Heart left ventricle (tissue), 16 donors: Measurements from ENCODE around the gene PDGFRB. TPM values are rescaled to one million over a fixed set of nuclear protein-coding genes. Genes with fewer than 3 reads are reported as not detected.

Experiments used
- ATAC-seq, 4 donors: fragments of 200-7000 bp; cut with Tn5 transposase; one replicate each; pipeline ENCODE4 v1.9.1; 2020 to 2022; ENCODE audit warnings: moderate library complexity in 4 of 4, mild to moderate bottlenecking in 3 of 4, moderate number of reproducible peaks in 1 of 4
- DNase-seq, 5 donors: peaks; one replicate each; pipeline ENCODE4 v3.0.0-alpha.2; 2020
- H3K27ac ChIP-seq, 12 donors: fragments of 200-600 bp; sonication (generic) in 4 of 12; one replicate each; pipeline versions ENCODE4 v1.5.0 to v1.8.0; 2016 to 2022; ENCODE audit warnings: mild to moderate bottlenecking in 2 of 12
- H3K27me3 ChIP-seq, 9 donors: fragments of 200-600 bp; sonication (generic) in 2 of 9; one replicate each; pipeline versions ENCODE4 v1.5.1 to v1.8.0; 2016 to 2022; ENCODE audit warnings: mild to moderate bottlenecking in 3 of 9
- H3K36me3 ChIP-seq, 9 donors: fragments of 200-600 bp; sonication (generic) in 2 of 9; one replicate each; pipeline versions ENCODE4 v1.5.0 to v1.8.0; 2018 to 2022; ENCODE audit warnings: mild to moderate bottlenecking in 2 of 9
- H3K4me1 ChIP-seq, 12 donors: fragments of 200-600 bp; sonication (generic) in 4 of 12; one replicate each; pipeline versions ENCODE4 v1.5.0 to v1.8.0; 2016 to 2022; ENCODE audit warnings: mild to moderate bottlenecking in 3 of 12
- H3K4me3 ChIP-seq, 12 donors: fragments of 200-600 bp; sonication (generic) in 4 of 12; one replicate each; pipeline versions ENCODE4 v1.5.0 to v1.8.0; 2017 to 2022; ENCODE audit warnings: mild to moderate bottlenecking in 9 of 12, moderate library complexity in 4 of 12
- H3K9me3 ChIP-seq, 12 donors: fragments of 200-600 bp; sonication (generic) in 4 of 12; one replicate each; pipeline versions ENCODE4 v1.5.0 to v1.8.0; 2016 to 2022; ENCODE audit warnings: mild to moderate bottlenecking in 1 of 12
- POLR2A ChIP-seq, 2 donors: fragments of 450-650 bp; IDR thresholded peaks; one replicate each; pipeline ENCODE4 v1.6.1; 2017; ENCODE audit warnings: antibody characterized with exemption in 2 of 2, mild to moderate bottlenecking in 2 of 2, moderate library complexity in 2 of 2
- WGBS, 4 donors: extraction: QIAGEN DNeasy Blood & Tissue Kit in 2 of 4; methylation state at CpG; one replicate each; pipeline versions ENCODE4 v1.1.5 to v1.1.7; 2013 to 2018; 5-methylcytosine and 5-hydroxymethylcytosine counted together
- intact Hi-C, 10 donors: fragments of 100-400 bp; cut with DNase I; formaldehyde crosslinking; loops; one replicate each; pipeline versions ENCODE4 v1.11.1 to v1.14.2; 2022
- polyA plus RNA-seq, 2 donors: library from polyadenylated mRNA; stranded (reverse); fragments of 200-250 nt; gene quantifications; one replicate each; pipeline ENCODE4 v1.2.3, GENCODE V29; 2013
- total RNA-seq, 9 donors: library from RNA; depleted of rRNA in 2 of 9; stranded (reverse); fragments of >200 nt in 2 of 9; fragmentation: NEBNext Ultra II Directional in 3 of 9; extraction: Animal tissue kit (Norgen Biotek cat#: 25700) in 3 of 9; gene quantifications; one replicate each; pipeline versions ENCODE4 v1.1.0 to v1.2.4, GENCODE V29; 2016 to 2023
- TF ChIP-seq, protein P1 (sequence below), 12 donors: fragments of 200-600 bp; sonication (generic) in 4 of 12; IDR thresholded peaks; one replicate each; pipeline versions ENCODE4 v1.5.0 to v1.8.0; 2018 to 2022; ENCODE audit warnings: antibody characterized with exemption in 12 of 12, mild to moderate bottlenecking in 5 of 12
- donor health status: ischemic (EF 13 %, LVEDD 7.1; RV severe dilation, severe dysfunction).
- donor health status: healthy with polysubstance abuse.
- donor health status: DM: no; HTN: yes; CAD: no.
- donor health status: DM: no; HTN: no; CAD: no.
- donor health status: ischemic (EF 25% LVEDD 6.9; RV normal size, moderate dysfunction).
- donor health status: ischemic (EF 25% LVEDD 5.7; RV mildly dilated, moderate dysfunction).
- donor health status: healthy.
- donor health status: DM: yes; HTN: yes; CAD: no.
- donor health status: ischemic (EF 35%, LVEDD 5.7; RV mildly dilated, moderate dysfunction).
- donor health status: nonischemic (EF 11% LVEDD 7.7; RV severe dilation, severe dysfunction).
- donor health status: DM: yes; HTN: yes; CAD: no.
- donor health status: PGD.
- donor health status: ischemic (EF 29% LVEDD 5.4; RV normal size, mild dysfunction).
- donor health status: nonischemic (EF 23%, LVEDD 6.1; RV moderate dilation, normal function).

The PDGFRB gene
- total and polyA plus RNA-seq, 11 donors: 27.6 to 112 (median 45.6) TPM

DNA sequence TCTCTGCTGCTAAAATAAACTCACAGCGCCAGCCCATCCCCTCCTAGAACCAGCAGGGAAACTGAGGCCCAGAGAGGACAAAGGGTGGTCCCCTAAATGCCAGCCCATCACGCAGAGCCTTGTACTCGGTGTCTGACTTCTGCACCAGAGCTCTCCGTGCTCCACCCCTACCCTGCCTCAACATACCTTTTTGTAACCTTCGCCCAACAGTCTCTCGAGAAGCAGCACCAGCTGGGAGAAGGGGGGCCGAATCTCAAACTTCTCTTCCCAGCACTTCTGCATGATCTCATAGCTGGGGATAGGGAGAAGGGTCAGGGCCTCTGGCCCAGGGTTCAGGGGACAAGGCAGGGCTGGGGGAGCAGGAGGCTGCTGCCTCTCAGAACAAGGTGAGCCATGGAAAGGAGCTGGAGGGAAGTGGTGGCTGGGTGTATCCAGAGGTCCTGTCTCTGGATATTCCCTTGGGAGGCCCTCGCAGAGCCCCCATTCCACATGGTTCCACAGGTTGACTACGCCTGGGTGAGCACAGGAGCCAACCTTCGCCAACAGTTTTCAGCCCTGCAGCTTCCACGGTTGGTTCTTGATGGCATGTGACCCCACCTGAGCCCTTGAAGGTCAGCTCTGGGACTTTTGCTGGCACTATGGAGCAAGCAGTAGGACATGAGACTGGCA is 37.0 kb downstream of the PDGFRB start:
- no peaks in the 10 kb centered on the region for H3K9me3 ChIP-seq
- H3K4me1 ChIP-seq: peaks cover 0 to 30% (median under 1%) of the 10 kb centered on the region in 12 donors
- H3K4me3 ChIP-seq: no peak overlapping the region
- no peak for ATAC-seq
- no peak for TF ChIP-seq POLR2A (IDR thresholded peaks at IDR 0.05)
- TF ChIP-seq, protein P1, sequence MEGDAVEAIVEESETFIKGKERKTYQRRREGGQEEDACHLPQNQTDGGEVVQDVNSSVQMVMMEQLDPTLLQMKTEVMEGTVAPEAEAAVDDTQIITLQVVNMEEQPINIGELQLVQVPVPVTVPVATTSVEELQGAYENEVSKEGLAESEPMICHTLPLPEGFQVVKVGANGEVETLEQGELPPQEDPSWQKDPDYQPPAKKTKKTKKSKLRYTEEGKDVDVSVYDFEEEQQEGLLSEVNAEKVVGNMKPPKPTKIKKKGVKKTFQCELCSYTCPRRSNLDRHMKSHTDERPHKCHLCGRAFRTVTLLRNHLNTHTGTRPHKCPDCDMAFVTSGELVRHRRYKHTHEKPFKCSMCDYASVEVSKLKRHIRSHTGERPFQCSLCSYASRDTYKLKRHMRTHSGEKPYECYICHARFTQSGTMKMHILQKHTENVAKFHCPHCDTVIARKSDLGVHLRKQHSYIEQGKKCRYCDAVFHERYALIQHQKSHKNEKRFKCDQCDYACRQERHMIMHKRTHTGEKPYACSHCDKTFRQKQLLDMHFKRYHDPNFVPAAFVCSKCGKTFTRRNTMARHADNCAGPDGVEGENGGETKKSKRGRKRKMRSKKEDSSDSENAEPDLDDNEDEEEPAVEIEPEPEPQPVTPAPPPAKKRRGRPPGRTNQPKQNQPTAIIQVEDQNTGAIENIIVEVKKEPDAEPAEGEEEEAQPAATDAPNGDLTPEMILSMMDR (IDR thresholded peaks at IDR 0.05): no peak
- H3K36me3 ChIP-seq: peaks cover 0 to 93% (median 42%) of the 10 kb centered on the region in 9 donors
- 79 to 89% (median 83%) methylated on average over 11 of the region's 11 CpGs for WGBS, 4 donors
- no peaks in the 10 kb centered on the region for H3K27me3 ChIP-seq
- DNase-seq: peak in 2 of 5 donors; percentile 11 to 25
- H3K27ac ChIP-seq: no peak overlapping the region
- intact Hi-C loops: no loop called here

DNA sequence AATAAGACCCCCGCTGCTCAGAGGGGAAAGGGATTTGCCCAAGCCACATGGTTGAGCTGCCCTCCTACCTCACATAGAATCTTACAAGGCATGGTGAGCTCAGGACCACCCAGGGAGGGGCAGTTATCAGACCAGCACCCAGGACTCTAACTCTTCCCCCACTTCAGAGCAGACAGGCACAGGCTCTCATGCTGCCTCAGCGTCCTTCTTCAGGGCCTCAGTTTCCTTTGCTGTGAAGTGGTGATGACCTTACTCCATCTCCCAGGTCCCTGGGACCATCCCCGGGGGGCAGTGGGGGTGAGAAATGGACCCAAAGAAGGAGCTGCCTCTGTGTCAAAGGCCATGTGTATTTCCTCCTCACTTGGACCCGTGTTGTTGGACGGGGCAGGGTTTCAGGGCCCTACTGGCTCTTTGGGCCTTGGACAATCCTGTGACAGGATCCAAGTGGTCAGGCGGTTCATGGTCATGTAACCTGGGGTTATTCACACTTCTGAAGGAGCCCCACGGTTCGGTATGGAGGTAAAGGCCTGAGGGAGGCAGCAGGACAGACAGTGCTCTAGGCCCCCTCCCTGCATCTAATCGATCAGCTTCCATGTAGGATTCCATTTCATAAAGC is 37.6 kb downstream of the PDGFRB start:
- intact Hi-C loops: no loop called here
- Histone ChIP-seq H3K9me3 (no peaks in the 10 kb centered on the region), H3K27ac (no peak overlapping the region), H3K27me3 (no peaks in the 10 kb centered on the region), H3K36me3 (peaks cover 0 to 88% (median 39%) of the 10 kb centered on the region in 9 donors), H3K4me3 (no peak overlapping the region), H3K4me1 (peaks cover 0 to 28% (median 4%) of the 10 kb centered on the region in 12 donors)
- DNase-seq: peak in 3 of 5 donors; percentile 10 to 59 (median 13)
- no peak for TF ChIP-seq POLR2A (IDR thresholded peaks at IDR 0.05)
- TF ChIP-seq, protein P1 (IDR thresholded peaks at IDR 0.05): no peak
- WGBS, 4 donors: 77 to 86% (median 86%) methylated on average over 9 of the region's 9 CpGs
- no peak for ATAC-seq

DNA sequence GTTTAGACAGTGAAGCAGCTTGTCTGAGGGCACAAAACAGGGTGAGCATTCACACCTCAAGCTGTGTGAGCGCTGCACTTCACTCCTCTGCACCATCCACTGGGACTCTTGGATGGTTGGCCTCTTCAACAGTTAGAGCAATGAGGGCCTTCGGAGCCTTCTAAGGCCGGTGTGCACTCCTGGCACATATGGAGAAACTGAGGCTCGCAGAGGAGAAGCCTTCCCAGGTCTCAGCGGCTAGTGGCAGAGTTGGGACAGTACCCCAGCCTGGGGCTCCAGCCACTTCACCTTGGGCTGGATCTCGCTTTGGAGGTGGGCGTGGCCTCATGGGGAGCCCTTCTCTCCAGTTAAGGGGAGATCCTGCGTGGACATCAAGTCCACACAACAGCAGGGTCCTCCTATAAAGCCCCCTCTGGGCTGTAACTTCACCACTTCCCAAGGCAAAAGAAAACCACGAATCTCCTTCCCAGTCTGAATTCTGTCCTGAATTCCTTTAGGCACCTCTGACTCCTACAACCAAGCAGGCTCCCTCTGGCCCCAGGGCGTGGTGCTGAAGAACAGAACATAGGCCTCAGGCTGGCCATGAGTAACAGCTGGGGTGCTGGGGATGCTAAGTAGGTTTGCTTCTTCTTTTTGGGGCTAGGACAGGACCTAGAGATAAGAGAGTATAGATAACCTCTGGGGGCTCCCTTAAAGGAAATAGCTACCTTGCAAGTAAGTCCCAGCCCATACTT is 38.8 kb downstream of the PDGFRB start:
- H3K27ac ChIP-seq: no peak overlapping the region
- intact Hi-C loops: no loop called here
- WGBS, 4 donors: 86 to 92% (median 89%) methylated on average over 10 of the region's 10 CpGs
- DNase-seq: peak in 1 of 5 donors; percentile 22
- no peaks in the 10 kb centered on the region for H3K27me3 ChIP-seq
- H3K4me1 ChIP-seq: peaks cover 0 to 29% (median 10%) of the 10 kb centered on the region in 12 donors
- TF ChIP-seq, protein P1 (IDR thresholded peaks at IDR 0.05): no peak
- no peak for TF ChIP-seq POLR2A (IDR thresholded peaks at IDR 0.05)
- H3K4me3 ChIP-seq: no peak overlapping the region
- no peaks in the 10 kb centered on the region for H3K9me3 ChIP-seq
- no peak for ATAC-seq
- peaks cover 0 to 76% (median 28%) of the 10 kb centered on the region in 9 donors for H3K36me3 ChIP-seq
